ENCODE measurements around the gene LRRC34. TPM values are rescaled to one million over a fixed set of nuclear protein-coding genes. Genes with fewer than 3 reads are reported as not detected.

The LRRC34 gene
- total and polyA plus RNA-seq, 10 of the 15 experiments (the other 5 are each of a cell fraction or from before 2014, with no cell fraction given), result 0.24 to 3.7 (median 1.7) TPM

- Histone ChIP-seq H3K27ac (ENCODE audit: control insufficient read depth, insufficient read depth) (no peak overlapping the region), H3K27me3 (replicated peaks in 1 of 2; ENCODE audit: control insufficient read depth in 2 of 2, insufficient read depth in 2 of 2, low read length in 1 of 2) (no peaks in the 10 kb centered on the region), H3K9ac (ENCODE audit: control insufficient read depth, insufficient read depth, low read length) (peak overlapping the region; percentile 53; the same call in 1 of the 2 replicates), H3K4me1 (ENCODE audit: control insufficient read depth, insufficient read depth, low read length) (peaks cover 12% of the 10 kb centered on the region), H3K36me3 (ENCODE audit: control insufficient read depth in 2 of 2, insufficient read depth in 2 of 2, low read length in 1 of 2) (no peaks in the 10 kb centered on the region), H3K79me2 (ENCODE audit: control insufficient read depth, insufficient read depth, low read length) (no peaks in the 10 kb centered on the region), H3K9me3 (replicated peaks; ENCODE audit: control insufficient read depth, insufficient read depth, low read length) (peaks cover 3% of the 10 kb centered on the region; the same call in 1 of the 3 replicates), H3K4me3 (peak overlapping the region; percentile 71), H4K20me1 (ENCODE audit: control insufficient read depth, insufficient read depth) (no peaks in the 10 kb centered on the region), H2AFZ (ENCODE audit: control insufficient read depth, low read depth, low read length) (peak overlapping the region; percentile 94), H3K4me2 (ENCODE audit: control insufficient read depth, insufficient read depth) (peak overlapping the region; percentile 100)
- ChIA-PET SMC1A (ENCODE audit: uncharacterized antibody, unreplicated experiment) (interaction anchor here (0.6 to 1.2 kb wide), 4 partner anchors 21 to 54 kb away, joined by 3 read pairs; partner anchors contain the start of gene MYNN), POLR2A (interaction anchor here (0.9 kb wide), 1 partner anchor 156 kb away, joined by 3 read pairs; no protein-coding TSS in a partner anchor), RAD21 (ENCODE audit: unreplicated experiment) (interaction anchor here (1.0 to 1.2 kb wide), 2 partner anchors 14 to 38 kb away, joined by 3 read pairs; no protein-coding TSS in a partner anchor), CTCF (interaction anchor here (0.6 to 1.9 kb wide), 5 partner anchors 17 to 232 kb away, joined by 3 to 5 read pairs (median 4); partner anchors contain the start of gene MYNN)
- WGBS (ENCODE audit: insufficient coverage, insufficient replicate concordance, low lambda C conversion rate, missing lambda C conversion rate), result 25% methylated on average over 28 of the region's 29 CpGs
- no peak for DNase-seq (ENCODE audit: low read depth, low spot score)
- FAIRE-seq, result no peak
- TF ChIP-seq YY1 (IDR thresholded peaks at IDR 0.05; ENCODE audit: low read depth, low read length) (peak; percentile 64), SIN3A (IDR thresholded peaks at IDR 0.05; ENCODE audit: low read depth, low read length) (no peak), PRDM15 (CRISPR knock-in tag; IDR thresholded peaks at IDR 0.05) (no peak), RUNX3 (IDR thresholded peaks at IDR 0.05; ENCODE audit: low read length) (0 out of 2 replicates have a peak, but pooled peaks have one; percentile 9), NR2C1 (IDR thresholded peaks at IDR 0.05) (no peak), TAF1 (IDR thresholded peaks at IDR 0.05; ENCODE audit: borderline replicate concordance, low read depth, low read length) (peak; percentile 25; the same call in 1 of the 2 replicates), HDAC2 (IDR thresholded peaks at IDR 0.05) (no peak; the same call in 1 of the 2 replicates), EGR1 (IDR thresholded peaks at IDR 0.05; ENCODE audit: borderline replicate concordance in 1 of 2, low read depth in 2 of 2, low read length in 2 of 2) (no peak), ATF2 (IDR thresholded peaks at IDR 0.05; ENCODE audit: low read length) (no peak), NFXL1 (IDR thresholded peaks at IDR 0.05; ENCODE audit: borderline replicate concordance) (0 out of 2 replicates have a peak, but pooled peaks have one; percentile 3), IRF5 (IDR thresholded peaks at IDR 0.05; ENCODE audit: borderline replicate concordance) (no peak)
- peak; percentile 1; the same call in 2 of the 3 replicates for ATAC-seq
- intact Hi-C loops (cut with micrococcal nuclease; ENCODE audit: unreplicated experiment), result no loop called here
- BruUV-seq (replicated peaks), result no TSS peak
- in situ Hi-C loops (cut with MboI), result no loop called here
Measured at GRCh38 chr3:169811631-169812331, 923 bp downstream of the LRRC34 start.
